HG03378 (cell line): ENCODE measurements around the gene PIGK.

Experiments
- ATAC-seq: cut with Tn5 transposase; IDR thresholded peaks from one replicate; pipeline ENCODE4 v1.9.1; 2021; ENCODE audit warnings: mild to moderate bottlenecking, moderate library complexity; ENCODE audit not compliant: unreplicated experiment

The PIGK gene

GRCh38 chr1:77044133-77044849 is 174.9 kb downstream of the PIGK start:
- no peak for ATAC-seq

- peak; percentile 50 for ATAC-seq
Observed at GRCh38 chr1:77040826-77041225, 178.4 kb downstream of the PIGK start.

DNA sequence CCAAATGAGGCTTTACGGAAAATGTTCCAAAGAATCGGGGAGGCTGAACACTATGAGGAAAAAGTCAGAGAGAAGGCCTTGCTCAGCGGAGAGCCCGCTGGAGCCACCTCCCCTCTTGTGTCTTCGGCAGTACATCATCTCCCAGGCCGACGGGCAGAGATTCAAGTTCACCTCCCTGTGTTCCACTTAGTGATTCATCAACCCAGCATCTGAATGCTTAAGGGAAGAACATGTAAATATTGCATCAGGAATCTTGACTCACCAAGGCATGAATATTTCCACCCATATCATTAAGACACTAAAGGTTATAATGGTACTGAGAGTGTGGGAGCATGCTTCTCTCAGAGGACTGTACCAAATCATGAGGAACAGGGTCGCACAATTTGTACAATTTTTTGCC is 179.5 kb downstream of the PIGK start:
- no peak for ATAC-seq

GRCh38 chr1:77039111-77039510 is 180.1 kb downstream of the PIGK start:
- no peak for ATAC-seq
